Measurements from ENCODE around the gene CEMIP.

DNA sequence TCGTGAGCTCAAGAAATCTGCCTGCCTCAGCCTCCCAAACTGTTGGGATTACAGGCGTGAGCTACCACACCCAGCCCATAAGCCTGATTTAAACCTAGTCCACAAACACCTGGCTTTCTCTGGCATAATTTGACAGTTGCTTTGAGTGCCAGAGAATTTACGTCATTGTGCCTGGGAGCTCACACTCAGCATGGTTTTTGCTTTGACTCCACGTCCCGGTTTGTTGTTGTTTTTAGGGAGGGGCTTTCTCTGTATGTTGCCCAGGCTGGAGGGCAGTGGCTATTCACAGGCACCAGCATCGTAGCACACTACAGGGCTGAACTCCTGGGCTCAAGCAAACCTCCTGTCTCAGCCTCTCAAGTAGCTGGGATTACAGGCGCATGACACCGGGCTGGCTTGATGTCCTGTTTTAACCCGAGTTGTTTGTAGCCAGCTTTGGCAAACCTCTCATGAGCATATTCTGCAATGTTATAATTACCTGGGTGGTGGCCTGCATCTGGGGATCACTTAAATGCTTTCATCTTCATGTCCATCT, 32.7 kb downstream of the CEMIP start:
- TF ChIP-seq EZH2 (IDR thresholded peaks at IDR 0.05): no peak
- TF ChIP-seq, protein P1, sequence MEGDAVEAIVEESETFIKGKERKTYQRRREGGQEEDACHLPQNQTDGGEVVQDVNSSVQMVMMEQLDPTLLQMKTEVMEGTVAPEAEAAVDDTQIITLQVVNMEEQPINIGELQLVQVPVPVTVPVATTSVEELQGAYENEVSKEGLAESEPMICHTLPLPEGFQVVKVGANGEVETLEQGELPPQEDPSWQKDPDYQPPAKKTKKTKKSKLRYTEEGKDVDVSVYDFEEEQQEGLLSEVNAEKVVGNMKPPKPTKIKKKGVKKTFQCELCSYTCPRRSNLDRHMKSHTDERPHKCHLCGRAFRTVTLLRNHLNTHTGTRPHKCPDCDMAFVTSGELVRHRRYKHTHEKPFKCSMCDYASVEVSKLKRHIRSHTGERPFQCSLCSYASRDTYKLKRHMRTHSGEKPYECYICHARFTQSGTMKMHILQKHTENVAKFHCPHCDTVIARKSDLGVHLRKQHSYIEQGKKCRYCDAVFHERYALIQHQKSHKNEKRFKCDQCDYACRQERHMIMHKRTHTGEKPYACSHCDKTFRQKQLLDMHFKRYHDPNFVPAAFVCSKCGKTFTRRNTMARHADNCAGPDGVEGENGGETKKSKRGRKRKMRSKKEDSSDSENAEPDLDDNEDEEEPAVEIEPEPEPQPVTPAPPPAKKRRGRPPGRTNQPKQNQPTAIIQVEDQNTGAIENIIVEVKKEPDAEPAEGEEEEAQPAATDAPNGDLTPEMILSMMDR (IDR thresholded peaks at IDR 0.05 in 2 of 3, conservative IDR thresholded peaks at IDR 0.05 in 1 of 3; ENCODE audit: borderline replicate concordance in 1 of 3, insufficient read depth in 1 of 3, low read depth in 2 of 3, low read length in 2 of 3): no peak

Data from HCT116 (cell line).